Islet precursor cell (in vitro differentiated cells): ENCODE measurements around the gene MANF.

Source experiments
- DNase-seq: peaks from one replicate; pipeline ENCODE4 v3.0.0-alpha.2; 2018

The MANF gene

GRCh38 chr3:51373658-51374421 lies 11.3 kb upstream of the MANF start:
- DNase-seq: no peak

- DNase-seq: no peak
Measured at GRCh38 chr3:51374456-51374855, 10.6 kb upstream of the MANF start.

GRCh38 chr3:51375136-51375535 lies 10.0 kb upstream of the MANF start:
- no peak for DNase-seq

GRCh38 chr3:51375571-51375970 lies 9.5 kb upstream of the MANF start:
- no peak for DNase-seq

GRCh38 chr3:51378065-51378464 lies 7.0 kb upstream of the MANF start:
- DNase-seq: no peak

GRCh38 chr3:51378726-51379125 lies 6.4 kb upstream of the MANF start:
- DNase-seq: no peak

- DNase-seq: no peak
Measured at GRCh38 chr3:51379301-51379700, 5.8 kb upstream of the MANF start.

- no peak for DNase-seq
Measured at GRCh38 chr3:51379746-51380455, 5.2 kb upstream of the MANF start.

GRCh38 chr3:51380601-51381332 lies 4.3 kb upstream of the MANF start:
- DNase-seq: no peak

GRCh38 chr3:51381333-51381705 lies 3.8 kb upstream of the MANF start:
- no peak for DNase-seq

GRCh38 chr3:51382076-51382745 lies 2.9 kb upstream of the MANF start:
- no peak for DNase-seq

GRCh38 chr3:51382947-51383578 lies 2.0 kb upstream of the MANF start:
- no peak for DNase-seq

- DNase-seq: peak; percentile 68
Measured at GRCh38 chr3:51384055-51384725, 901 bp upstream of the MANF start.

- DNase-seq: no peak
Measured at GRCh38 chr3:51385621-51386091, 565 bp downstream of the MANF start.

- DNase-seq: peak; percentile 37
Measured at GRCh38 chr3:51386159-51386851, 1.2 kb downstream of the MANF start.

- peak; percentile 41 for DNase-seq
Measured at GRCh38 chr3:51386852-51387229, 1.8 kb downstream of the MANF start.

- peak; percentile 28 for DNase-seq
Measured at GRCh38 chr3:51387281-51387680, 2.2 kb downstream of the MANF start.

- DNase-seq: peak; percentile 94
Measured at GRCh38 chr3:51388286-51389029, 3.4 kb downstream of the MANF start.

GRCh38 chr3:51389423-51390183 lies 4.5 kb downstream of the MANF start:
- peak; percentile 64 for DNase-seq
